Measurements from ENCODE around the gene C6orf136. TPM values are rescaled to one million over a fixed set of nuclear protein-coding genes. Genes with fewer than 3 reads are reported as not detected.

The C6orf136 gene
- total RNA-seq, 1 donor from 2014 or later, result 28.9 TPM

DNA sequence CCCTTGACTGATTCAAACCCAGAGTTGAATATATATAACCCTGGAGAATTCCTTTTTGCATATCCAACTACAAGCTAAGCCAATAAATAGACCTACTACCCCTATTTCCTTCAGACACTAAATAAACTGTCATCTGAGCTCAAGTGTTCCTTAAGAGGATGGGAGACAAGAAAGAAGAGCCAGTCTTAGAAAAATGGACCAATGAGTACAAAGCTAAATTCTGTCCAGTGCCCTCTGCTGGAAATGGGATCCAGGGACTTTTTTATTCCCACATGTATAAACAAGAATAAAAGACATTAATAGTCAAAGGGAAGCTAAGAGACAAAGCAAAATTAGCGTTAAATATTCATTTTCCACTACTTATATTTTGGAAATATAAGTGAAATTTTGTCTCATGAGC is 34.7 kb upstream of the C6orf136 start:
- peaks cover 78% of the 10 kb centered on the region for H3K36me3 Mint-ChIP-seq (ENCODE audit: low read depth)
- peak overlapping the region; percentile 7 for H3K27ac Mint-ChIP-seq
- no peak for DNase-seq
- no peak overlapping the region for H3K4me3 Mint-ChIP-seq
- intact Hi-C loops (cut with micrococcal nuclease), result loop anchor here (10.0 kb wide), 1 partner anchor 547 kb away; the partner anchor contains the start of genes POLR1H and PPP1R11
- H3K4me1 Mint-ChIP-seq, result peaks cover 63% of the 10 kb centered on the region
- H3K9me3 Mint-ChIP-seq, result no peaks in the 10 kb centered on the region
- H3K27me3 Mint-ChIP-seq, result peaks cover under 1% of the 10 kb centered on the region

- Mint-ChIP-seq H3K27me3 (peaks cover 5% of the 10 kb centered on the region), H3K27ac (peak overlapping the region; percentile 87), H3K4me1 (peaks cover 61% of the 10 kb centered on the region), H3K36me3 (ENCODE audit: low read depth) (peaks cover 77% of the 10 kb centered on the region), H3K4me3 (peak overlapping the region; percentile 90), H3K9me3 (no peaks in the 10 kb centered on the region)
- intact Hi-C loops (cut with micrococcal nuclease), result loop anchor here (10.0 kb wide), 1 partner anchor 548 kb away; the partner anchor contains the start of genes POLR1H and PPP1R11
- no peak for DNase-seq
Measured at GRCh38 chr6:30612687-30613248, 34.2 kb upstream of the C6orf136 start.

DNA sequence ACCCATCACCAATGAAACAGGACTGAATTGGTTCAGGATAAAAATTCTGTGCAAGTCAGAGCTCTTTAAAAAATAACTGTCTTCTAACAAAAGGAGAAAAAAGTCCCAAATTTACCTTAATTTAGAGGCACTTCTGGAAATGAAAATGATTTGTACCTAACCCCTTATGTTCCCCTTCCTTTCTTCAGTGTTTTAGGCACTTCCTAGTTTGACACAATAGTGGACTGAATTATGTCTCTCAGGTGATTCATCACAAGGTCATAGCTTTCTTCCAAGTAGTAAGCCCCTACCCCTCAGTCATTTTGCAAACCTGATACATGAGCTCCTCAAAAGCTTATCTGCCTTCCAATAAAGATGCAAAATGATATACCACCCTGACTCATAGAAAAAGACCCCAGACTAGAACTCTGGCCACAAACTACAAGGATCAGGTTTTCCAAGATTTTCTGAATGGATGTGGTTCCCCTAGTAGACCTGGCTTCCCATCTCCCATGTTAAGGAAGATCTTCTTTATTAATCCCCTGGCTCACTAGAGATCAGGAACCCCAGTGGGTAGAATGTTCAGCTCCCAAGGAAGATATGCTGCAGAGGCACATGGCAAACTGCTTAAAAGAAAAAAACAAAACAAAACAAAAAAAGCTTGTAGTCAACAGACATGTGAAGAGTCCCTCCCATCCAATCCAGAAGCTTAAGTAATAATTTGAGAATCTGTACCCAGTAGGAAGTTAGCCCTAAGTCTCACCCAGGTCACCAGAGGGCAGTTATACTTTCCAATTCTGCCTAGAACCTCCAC is 33.5 kb upstream of the C6orf136 start:
- Mint-ChIP-seq H3K27ac (peak overlapping the region; percentile 87), H3K4me1 (peaks cover 63% of the 10 kb centered on the region), H3K27me3 (peaks cover 6% of the 10 kb centered on the region), H3K36me3 (ENCODE audit: low read depth) (peaks cover 78% of the 10 kb centered on the region), H3K9me3 (no peaks in the 10 kb centered on the region), H3K4me3 (peak overlapping the region; percentile 90)
- intact Hi-C loops (cut with micrococcal nuclease), result loop anchor here (10.0 kb wide), 1 partner anchor 549 kb away; the partner anchor contains the start of genes POLR1H and PPP1R11
- DNase-seq, result no peak

- peak overlapping the region; percentile 92 for H3K27ac Mint-ChIP-seq
- H3K4me3 Mint-ChIP-seq, result peak overlapping the region; percentile 90
- H3K27me3 Mint-ChIP-seq, result peaks cover 6% of the 10 kb centered on the region
- peaks cover 73% of the 10 kb centered on the region for H3K36me3 Mint-ChIP-seq (ENCODE audit: low read depth)
- H3K4me1 Mint-ChIP-seq, result peaks cover 59% of the 10 kb centered on the region
- H3K9me3 Mint-ChIP-seq, result no peaks in the 10 kb centered on the region
- peak; percentile 69 for DNase-seq
- intact Hi-C loops (cut with micrococcal nuclease), result loop anchor here (10.0 kb wide), 1 partner anchor 549 kb away; the partner anchor contains the start of genes POLR1H and PPP1R11
Measured at GRCh38 chr6:30614044-30614842, 32.7 kb upstream of the C6orf136 start.

GRCh38 chr6:30614843-30615218 is 32.1 kb upstream of the C6orf136 start:
- intact Hi-C loops (cut with micrococcal nuclease), result loop anchor here (1.0 to 10.0 kb wide), 4 partner anchors 44 to 550 kb away; partner anchors contain the start of genes ABCF1, CCHCR1, POLR1H and PPP1R11
- DNase-seq, result peak; percentile 97
- H3K4me3 Mint-ChIP-seq, result peak overlapping the region; percentile 90
- H3K27me3 Mint-ChIP-seq, result peaks cover 6% of the 10 kb centered on the region
- H3K9me3 Mint-ChIP-seq, result no peaks in the 10 kb centered on the region
- H3K36me3 Mint-ChIP-seq (ENCODE audit: low read depth), result peaks cover 73% of the 10 kb centered on the region
- peaks cover 59% of the 10 kb centered on the region for H3K4me1 Mint-ChIP-seq
- H3K27ac Mint-ChIP-seq, result peak overlapping the region; percentile 92

DNA sequence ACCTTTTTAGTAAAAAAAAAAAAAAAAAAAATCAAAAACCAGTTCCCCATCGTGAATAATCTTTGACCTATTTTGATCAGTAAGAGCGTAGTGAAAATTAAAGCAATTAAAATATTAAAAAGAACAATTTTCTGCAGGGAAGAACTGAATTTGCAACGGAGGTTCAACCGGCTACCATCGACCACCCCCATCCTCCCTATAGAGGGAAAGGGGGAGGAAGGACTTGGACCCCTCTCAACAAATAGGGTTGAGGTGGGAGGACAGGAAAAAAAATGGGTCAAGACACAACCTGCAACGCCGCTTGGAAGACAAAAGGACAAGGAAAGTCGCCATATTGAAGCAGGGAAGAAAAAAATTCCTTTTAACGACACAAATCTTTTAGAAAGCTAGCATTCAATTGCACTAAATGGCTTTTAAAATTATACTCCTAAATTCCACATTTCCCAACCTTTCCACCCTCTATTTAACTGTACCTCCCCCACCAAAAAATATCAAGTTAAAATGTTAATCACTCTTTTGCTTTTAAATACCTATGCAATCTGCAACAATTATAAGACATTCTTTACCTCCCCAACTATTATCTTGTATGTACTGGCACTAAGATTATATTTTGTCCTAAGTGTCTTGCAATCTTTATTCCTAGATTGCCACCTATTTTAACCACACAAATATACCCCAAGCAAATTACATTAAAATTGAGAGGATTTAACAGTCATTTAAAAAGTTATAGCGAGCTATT is 31.5 kb upstream of the C6orf136 start:
- Mint-ChIP-seq H3K4me1 (peaks cover 54% of the 10 kb centered on the region), H3K27ac (peak overlapping the region; percentile 92), H3K9me3 (no peaks in the 10 kb centered on the region), H3K27me3 (peaks cover 6% of the 10 kb centered on the region), H3K4me3 (peak overlapping the region; percentile 90), H3K36me3 (ENCODE audit: low read depth) (peaks cover 69% of the 10 kb centered on the region)
- intact Hi-C loops (cut with micrococcal nuclease), result loop anchor here (1.0 to 10.0 kb wide), 4 partner anchors 44 to 551 kb away; partner anchors contain the start of genes ABCF1, CCHCR1, POLR1H and PPP1R11
- peak; percentile 82 for DNase-seq

DNA sequence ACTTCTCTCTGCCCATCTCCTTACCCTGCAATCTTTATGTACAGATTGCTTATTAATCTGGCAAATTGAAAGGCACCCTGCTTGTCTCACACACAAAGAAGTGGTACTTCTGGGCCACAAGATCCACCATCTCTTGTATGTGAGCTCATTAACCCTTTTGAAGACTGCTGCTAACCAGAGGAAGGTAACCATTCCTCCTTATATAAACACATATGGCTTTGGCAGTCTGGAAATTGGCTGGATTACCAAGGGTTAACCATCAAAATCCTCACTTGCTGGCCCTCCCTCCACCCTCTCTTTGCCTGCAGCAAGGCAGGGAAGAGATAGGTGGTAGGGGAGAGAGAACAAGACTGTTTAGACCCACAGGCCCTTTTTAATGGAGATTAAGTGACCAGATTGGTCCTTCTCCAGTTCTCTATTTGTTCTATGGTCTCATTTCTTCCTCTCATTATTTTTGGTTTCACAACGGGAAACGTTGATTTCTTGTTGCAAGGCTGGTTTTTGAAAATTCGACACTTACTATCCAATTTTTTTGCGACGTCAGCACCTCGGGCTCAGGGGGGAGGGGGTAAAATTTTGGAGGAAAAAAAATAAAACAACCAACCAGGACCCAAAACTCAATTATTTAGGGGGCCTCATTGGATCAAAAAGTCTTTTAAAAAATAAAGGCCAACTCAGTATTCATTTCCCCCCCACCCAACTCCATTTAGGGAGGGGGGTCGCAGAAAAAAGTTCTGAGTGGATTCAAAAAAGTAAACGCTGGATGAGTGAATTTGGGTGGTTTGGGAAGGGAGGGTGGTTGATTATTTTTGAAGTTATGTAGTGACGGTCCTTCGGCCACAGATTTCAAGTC is 30.7 kb upstream of the C6orf136 start:
- H3K27me3 Mint-ChIP-seq, result peaks cover 6% of the 10 kb centered on the region
- H3K36me3 Mint-ChIP-seq (ENCODE audit: low read depth), result peaks cover 68% of the 10 kb centered on the region
- H3K27ac Mint-ChIP-seq, result peak overlapping the region; percentile 92
- DNase-seq, result peak; percentile 80
- no peaks in the 10 kb centered on the region for H3K9me3 Mint-ChIP-seq
- peaks cover 48% of the 10 kb centered on the region for H3K4me1 Mint-ChIP-seq
- peak overlapping the region; percentile 90 for H3K4me3 Mint-ChIP-seq
- intact Hi-C loops (cut with micrococcal nuclease), result loop anchor here (1.0 to 10.0 kb wide), 6 partner anchors 45 to 551 kb away; partner anchors contain the start of genes ABCF1, CCHCR1, DHX16 and FLOT1

GRCh38 chr6:30616811-30617564 is 29.9 kb upstream of the C6orf136 start, which contains the start of gene PPP1R10:
Gene PPP1R10 (minus strand): TSS chr6:30617243. CDS start chr6:30609944, 7,299 bp downstream.
- H3K9me3 Mint-ChIP-seq, result no peaks in the 10 kb centered on the region
- H3K27ac Mint-ChIP-seq, result peak within 1 kb of the TSS; percentile 92
- intact Hi-C loops (cut with micrococcal nuclease), result loop anchor here (1.0 to 10.0 kb wide), 12 partner anchors 9 to 552 kb away; partner anchors contain the start of genes ATAT1, C6orf136, CCHCR1 and DHX16
- H3K4me1 Mint-ChIP-seq, result peaks cover 42% of the 10 kb centered on the region
- peaks cover 66% of the 10 kb centered on the region for H3K36me3 Mint-ChIP-seq (ENCODE audit: low read depth)
- DNase-seq, result peak; percentile 100
- H3K4me3 Mint-ChIP-seq, result peak within 1 kb of the TSS; percentile 90
- H3K27me3 Mint-ChIP-seq, result peaks cover 6% of the 10 kb centered on the region

GRCh38 chr6:30617565-30618269 is 29.2 kb upstream of the C6orf136 start, which contains the start of gene MRPS18B:
Gene MRPS18B (plus strand): TSS chr6:30617840. CDS start chr6:30617866, 26 bp downstream.
- intact Hi-C loops (cut with micrococcal nuclease), result loop anchor here (1.0 to 10.0 kb wide), 12 partner anchors 9 to 553 kb away; partner anchors contain the start of genes ATAT1, C6orf136, CCHCR1 and DHX16
- Mint-ChIP-seq H3K27me3 (peaks cover 6% of the 10 kb centered on the region), H3K4me1 (peaks cover 39% of the 10 kb centered on the region), H3K4me3 (peak within 1 kb of the TSS; percentile 90), H3K36me3 (ENCODE audit: low read depth) (peaks cover 66% of the 10 kb centered on the region), H3K27ac (peak within 1 kb of the TSS; percentile 92), H3K9me3 (no peaks in the 10 kb centered on the region)
- DNase-seq, result peak; percentile 99

DNA sequence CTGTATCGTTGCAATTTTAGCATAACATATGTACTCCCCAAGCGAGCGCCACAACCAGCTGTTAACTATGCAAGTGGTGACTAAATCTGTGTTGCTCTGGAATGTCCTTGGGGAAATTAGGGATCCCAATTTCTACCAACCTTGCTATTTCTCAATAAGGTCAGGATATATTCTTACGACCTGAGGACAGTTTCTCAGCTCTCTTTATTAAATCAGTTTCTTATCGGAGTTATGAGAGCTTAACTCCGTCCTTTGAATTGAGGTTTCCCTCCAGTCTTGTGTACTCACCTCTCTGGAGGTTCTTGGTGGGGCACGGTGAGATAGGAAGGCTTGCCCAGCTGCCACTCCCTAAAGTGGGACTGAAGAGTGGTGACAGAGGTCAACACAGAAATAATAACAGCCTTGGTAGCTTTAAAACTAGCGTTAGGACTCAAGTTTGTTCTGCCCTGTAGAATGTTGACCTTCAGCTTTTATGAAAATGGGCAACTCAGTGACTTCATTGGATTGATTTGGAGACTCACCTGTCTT is 28.6 kb upstream of the C6orf136 start:
- Mint-ChIP-seq H3K27ac (peak overlapping the region; percentile 92), H3K9me3 (no peaks in the 10 kb centered on the region), H3K4me3 (peak overlapping the region; percentile 90), H3K27me3 (peaks cover 6% of the 10 kb centered on the region), H3K4me1 (peaks cover 33% of the 10 kb centered on the region), H3K36me3 (ENCODE audit: low read depth) (peaks cover 67% of the 10 kb centered on the region)
- DNase-seq, result peak; percentile 69
- intact Hi-C loops (cut with micrococcal nuclease), result loop anchor here (5.0 to 10.0 kb wide), 3 partner anchors 194 to 554 kb away; partner anchors contain the start of genes CCHCR1, POLR1H, PPP1R11 and TCF19

All from activated CD4-positive, alpha-beta T cell treated with anti-CD3 and anti-CD28 coated beads, Interleukin-2, amount 10 ng/mL, durations not matched to agents 24 days and 14 days (primary cell).